Measurements from ENCODE around the gene ACSS2.
A peak's percentile ranks its signal among the peaks of the same experiment; 100 is the strongest.

The ACSS2 gene

GRCh38 chr20:34876406-34877282 lies at the start of gene ACSS2:
ACSS2 (plus strand) TSS chr20:34876612; CDS start chr20:34876646, 34 bp downstream.
- peak in 1 of 2 donors; percentile 97 for DNase-seq (ENCODE audit: low read depth in 2 of 2)

- DNase-seq (ENCODE audit: low read depth in 2 of 2) = no peak
Observed at GRCh38 chr20:34829191-34829590, 47.2 kb upstream of the ACSS2 start.

- no peak for DNase-seq (ENCODE audit: low read depth in 2 of 2)
Observed at GRCh38 chr20:34831936-34832335, 44.5 kb upstream of the ACSS2 start.

GRCh38 chr20:34834459-34834893 lies 41.9 kb upstream of the ACSS2 start:
- no peak for DNase-seq (ENCODE audit: low read depth in 2 of 2)

GRCh38 chr20:34842143-34842542 lies 34.3 kb upstream of the ACSS2 start:
- DNase-seq (ENCODE audit: low read depth in 2 of 2) = no peak

GRCh38 chr20:34843421-34843820 lies 33.0 kb upstream of the ACSS2 start:
- DNase-seq (ENCODE audit: low read depth in 2 of 2) = no peak

GRCh38 chr20:34848597-34848996 lies 27.8 kb upstream of the ACSS2 start:
- DNase-seq (ENCODE audit: low read depth in 2 of 2) = no peak

- DNase-seq (ENCODE audit: low read depth in 2 of 2) = no peak
Observed at GRCh38 chr20:34849778-34850177, 26.6 kb upstream of the ACSS2 start.

GRCh38 chr20:34850969-34851368 lies 25.4 kb upstream of the ACSS2 start:
- DNase-seq (ENCODE audit: low read depth in 2 of 2) = no peak

- DNase-seq (ENCODE audit: low read depth in 2 of 2) = no peak
Observed at GRCh38 chr20:34852298-34852697, 24.1 kb upstream of the ACSS2 start.

GRCh38 chr20:34859367-34859766 lies 17.0 kb upstream of the ACSS2 start:
- no peak for DNase-seq (ENCODE audit: low read depth in 2 of 2)

GRCh38 chr20:34859826-34860545 lies 16.4 kb upstream of the ACSS2 start:
- DNase-seq (ENCODE audit: low read depth in 2 of 2) = no peak

GRCh38 chr20:34861386-34862084 lies 14.9 kb upstream of the ACSS2 start:
- DNase-seq (ENCODE audit: low read depth in 2 of 2) = no peak

- no peak for DNase-seq (ENCODE audit: low read depth in 2 of 2)
Observed at GRCh38 chr20:34862724-34863123, 13.7 kb upstream of the ACSS2 start.

- no peak for DNase-seq (ENCODE audit: low read depth in 2 of 2)
Observed at GRCh38 chr20:34863421-34863965, 12.9 kb upstream of the ACSS2 start.

- no peak for DNase-seq (ENCODE audit: low read depth in 2 of 2)
Observed at GRCh38 chr20:34864216-34864615, 12.2 kb upstream of the ACSS2 start.

GRCh38 chr20:34871320-34871926 lies 5.0 kb upstream of the ACSS2 start:
- no peak for DNase-seq (ENCODE audit: low read depth in 2 of 2)

GRCh38 chr20:34871966-34872621 lies 4.3 kb upstream of the ACSS2 start:
- no peak for DNase-seq (ENCODE audit: low read depth in 2 of 2)

- DNase-seq (ENCODE audit: low read depth in 2 of 2) = peak; percentile 83 to 85
Observed at GRCh38 chr20:34872622-34873224, 3.7 kb upstream of the ACSS2 start, which contains the start of gene GGT7. GGT7 (minus strand) TSS chr20:34872856; CDS start chr20:34872815, 41 bp downstream.

GRCh38 chr20:34873583-34874093 lies 2.8 kb upstream of the ACSS2 start:
- DNase-seq (ENCODE audit: low read depth in 2 of 2) = no peak

All from stimulated activated CD8-positive, alpha-beta memory T cell treated with anti-CD3 and anti-CD28 coated beads, Interleukin-2, amount 100 ng/mL, for 48 hours (primary cell).